SK-N-SH (cell line): Measurements from ENCODE around the gene CNTNAP2. TPM values are rescaled to one million over a fixed set of nuclear protein-coding genes. Genes with fewer than 3 reads are reported as not detected.

ENCODE experiments used
- CTCF ChIA-PET: fragments of 300-600, 350-600 bp; formaldehyde crosslinking; extraction: SDS; loops from one replicate; lab custom pipeline; 2021; lab: Yijun Ruan, JAX
- POLR2A ChIA-PET: fragments of 350-600 bp; sonication (Branson Sonifier 250); formaldehyde crosslinking; extraction: SDS; loops from one replicate; lab custom pipeline; 2020; ENCODE audit warnings: antibody characterized with exemption, inconsistent platforms; lab: Yijun Ruan, JAX
- DNase-seq: peaks from one replicate; pipeline ENCODE4 v3.0.0; 2012
- H2AFZ ChIP-seq: fragments of 200-600 bp; sonication (generic); 2 replicates; pipeline ENCODE4 v1.8.1; 2016; ENCODE audit warnings: antibody characterized with exemption, mild to moderate bottlenecking, low read depth
- H3F3A ChIP-seq: fragments of 200-600 bp; sonication (generic); replicated peaks from 2 replicates; pipeline ENCODE3; 2016; ENCODE audit warnings: antibody characterized with exemption, mild to moderate bottlenecking; ENCODE audit not compliant: insufficient read depth
- H3K27ac ChIP-seq, 2 experiments: fragments of 200-500 bp in 1 of 2; fragments of 200-600 bp in 1 of 2; sonication (Bioruptor generic) in 1 of 2; sonication (generic), shearing (Covaris generic) in 1 of 2; 2 replicates each; pipeline versions ENCODE4 v1.5.1 to v1.6.1; 2014 to 2016; ENCODE audit warnings: low read depth in 2 of 2, inconsistent platforms in 1 of 2, low read length in 1 of 2, mild to moderate bottlenecking in 1 of 2, mixed read lengths in 1 of 2
- H3K27me3 ChIP-seq: fragments of 200-600 bp; sonication (generic), shearing (Covaris generic); 2 replicates; pipeline ENCODE4 v1.6.1; 2016; ENCODE audit warnings: mixed run types; ENCODE audit not compliant: insufficient read depth
- H3K36me3 ChIP-seq, 2 experiments: fragments of 200-500 bp in 1 of 2; fragments of 200-600 bp in 1 of 2; sonication (Bioruptor generic) in 1 of 2; sonication (generic) in 1 of 2; replicated peaks in 1 of 2; 2 replicates each; pipeline versions ENCODE3 to v1.5.1; 2014 to 2016; ENCODE audit warnings: low read length in 1 of 2, mild to moderate bottlenecking in 1 of 2; ENCODE audit not compliant: insufficient read depth in 2 of 2, control insufficient read depth in 1 of 2
- H3K4me1 ChIP-seq, 2 experiments: fragments of 200-500 bp in 1 of 2; fragments of 200-600 bp in 1 of 2; sonication (Bioruptor generic) in 1 of 2; sonication (generic), shearing (Covaris generic) in 1 of 2; 2 replicates each; pipeline versions ENCODE4 v1.5.1 to v1.6.1; 2014 to 2016; ENCODE audit warnings: low read depth in 1 of 2, low read length in 1 of 2, mixed run types in 1 of 2; ENCODE audit not compliant: insufficient read depth in 2 of 2, control insufficient read depth in 1 of 2
- H3K4me2 ChIP-seq: fragments of 200-600 bp; sonication (generic), shearing (Covaris generic); 2 replicates; pipeline ENCODE4 v1.6.1; 2017; ENCODE audit warnings: mixed run types
- H3K4me3 ChIP-seq, 2 experiments: fragments of 200-500 bp in 1 of 2; fragments of 200-600 bp in 1 of 2; sonication (Bioruptor generic) in 1 of 2; sonication (generic), shearing (Covaris generic) in 1 of 2; 2 replicates each; pipeline versions ENCODE4 v1.5.1 to v1.8.1; 2014 to 2016; ENCODE audit warnings: low read depth in 2 of 2, inconsistent platforms in 1 of 2, low read length in 1 of 2, mild to moderate bottlenecking in 1 of 2, mixed read lengths in 1 of 2, moderate library complexity in 1 of 2
- H3K79me2 ChIP-seq: fragments of 200-600 bp; sonication (generic); 2 replicates; pipeline ENCODE4 v1.8.1; 2017; ENCODE audit warnings: mild to moderate bottlenecking; ENCODE audit not compliant: insufficient read depth
- H3K9ac ChIP-seq: fragments of 200-600 bp; sonication (generic); 2 replicates; pipeline ENCODE4 v1.6.1; 2017; ENCODE audit warnings: mixed run types
- H3K9me2 ChIP-seq: fragments of 200-600 bp; sonication (generic); 2 replicates; pipeline ENCODE4 v1.6.1; 2017; ENCODE audit warnings: mixed run types
- H3K9me3 ChIP-seq: fragments of 200-600 bp; sonication (generic); 2 replicates; pipeline ENCODE4 v1.6.1; 2017; ENCODE audit warnings: mixed run types, mild to moderate bottlenecking, moderate library complexity
- H4K20me1 ChIP-seq: fragments of 200-600 bp; sonication (generic); 2 replicates; pipeline ENCODE4 v1.6.1; 2017; ENCODE audit warnings: mild to moderate bottlenecking, mixed run types; ENCODE audit not compliant: insufficient read depth
- CHD2 ChIP-seq: fragments of 150-350 bp; IDR thresholded peaks from 2 replicates; pipeline ENCODE4 v1.6.1; 2018; ENCODE audit warnings: low read length; ENCODE audit not compliant: partially characterized antibody
- ELF1 ChIP-seq: IDR thresholded peaks from 2 replicates; pipeline ENCODE4 v1.4.0; 2012
- EP300 ChIP-seq, 2 experiments: IDR thresholded peaks; 2 replicates each; pipeline versions ENCODE4 v1.4.0 to v1.6.1; 2012; ENCODE audit warnings: borderline replicate concordance in 1 of 2, low read depth in 1 of 2, low read length in 1 of 2
- EZH2phosphoT487 ChIP-seq: fragments of 200-600 bp; sonication (generic); IDR thresholded peaks from 2 replicates; pipeline ENCODE4 v1.6.1; 2017; ENCODE audit warnings: low read depth, mixed run types, mild to moderate bottlenecking, antibody characterized with exemption, moderate library complexity, borderline replicate concordance
- FOSL2 ChIP-seq: IDR thresholded peaks from 2 replicates; pipeline ENCODE4 v1.4.0; 2012; ENCODE audit warnings: low read depth, mild to moderate bottlenecking, moderate library complexity, borderline replicate concordance
- FOXJ3 ChIP-seq: sonication (generic); formaldehyde crosslinking; IDR thresholded peaks from 2 replicates; pipeline ENCODE4 v1.5.1; 2020; ENCODE audit warnings: mild to moderate bottlenecking, missing genetic modification reagents
- FOXM1 ChIP-seq: IDR thresholded peaks from 2 replicates; pipeline ENCODE4 v1.4.0; 2012; ENCODE audit warnings: low read depth, mild to moderate bottlenecking
- GABPA ChIP-seq: IDR thresholded peaks from 2 replicates; pipeline ENCODE4 v1.4.0; 2012; ENCODE audit warnings: low read depth, mild to moderate bottlenecking
- JUND ChIP-seq: IDR thresholded peaks from 2 replicates; pipeline ENCODE4 v1.4.0; 2012
- MEF2A ChIP-seq: IDR thresholded peaks from 2 replicates; pipeline ENCODE4 v1.4.0; 2012; ENCODE audit warnings: low read depth, borderline replicate concordance
- MXI1 ChIP-seq: IDR thresholded peaks from 2 replicates; pipeline ENCODE4 v1.6.1; 2012; ENCODE audit warnings: mild to moderate bottlenecking, low read depth, low read length, improper control_type of control experiment
- NFIC ChIP-seq: IDR thresholded peaks from 2 replicates; pipeline ENCODE4 v1.4.0; 2012; ENCODE audit warnings: borderline replicate concordance
- NRF1 ChIP-seq: IDR thresholded peaks from 2 replicates; pipeline ENCODE4 v1.6.1; 2012; ENCODE audit warnings: low read depth, mild to moderate bottlenecking, low read length
- POLR2AphosphoS5 ChIP-seq: IDR thresholded peaks from 2 replicates; pipeline ENCODE4 v1.6.1; 2012; ENCODE audit warnings: low read depth, low read length
- RXRA ChIP-seq: IDR thresholded peaks from 2 replicates; pipeline ENCODE4 v1.4.0; 2012; ENCODE audit warnings: low read depth, mild to moderate bottlenecking, borderline replicate concordance
- TCF12 ChIP-seq: IDR thresholded peaks from 2 replicates; pipeline ENCODE4 v1.4.0; 2012
- TEAD4 ChIP-seq: IDR thresholded peaks from 2 replicates; pipeline ENCODE4 v1.4.0; 2012; ENCODE audit warnings: mild to moderate bottlenecking, borderline replicate concordance; ENCODE audit not compliant: insufficient read depth
- YY1 ChIP-seq: IDR thresholded peaks from 2 replicates; pipeline ENCODE4 v1.4.0; 2012; ENCODE audit warnings: low read depth, mild to moderate bottlenecking
- WGBS: methylation state at CpG from one replicate; pipeline ENCODE4 v1.1.6; 2017; ENCODE audit warnings: low lambda C conversion rate; 5-methylcytosine and 5-hydroxymethylcytosine counted together
- polyA plus RNA-seq, 3 experiments: library from polyadenylated mRNA; depleted of rRNA; stranded (reverse); fragments of >200 nt; gene quantifications; 2 replicates each; pipeline ENCODE4 v1.2.3, GENCODE V29; 2012
- TF ChIP-seq, protein P1 (sequence below): fragments of 150-350 bp; IDR thresholded peaks from 2 replicates; pipeline ENCODE4 v1.6.1; 2017; ENCODE audit warnings: antibody characterized with exemption, low read length, low read depth, borderline replicate concordance
- TF ChIP-seq, protein P2 (sequence below): fragments of 150-350 bp; IDR thresholded peaks from 2 replicates; pipeline ENCODE4 v1.6.1; 2016; ENCODE audit warnings: mild to moderate bottlenecking, low read depth, low read length
- TF ChIP-seq, protein P3 (sequence below): IDR thresholded peaks from 2 replicates; pipeline ENCODE4 v1.6.1; 2012; ENCODE audit warnings: mild to moderate bottlenecking, low read depth, low read length, moderate library complexity
- TF ChIP-seq, protein P4 (sequence below): IDR thresholded peaks from 2 replicates; pipeline ENCODE4 v1.4.0; 2012; ENCODE audit warnings: low read depth, borderline replicate concordance
- TF ChIP-seq, protein P5 (sequence below): IDR thresholded peaks from 2 replicates; pipeline ENCODE4; 2012

Gene CNTNAP2
- polyA plus RNA-seq, 1 of the 3 experiments (the other 2 are of a cell fraction): 3.4 TPM

DNA sequence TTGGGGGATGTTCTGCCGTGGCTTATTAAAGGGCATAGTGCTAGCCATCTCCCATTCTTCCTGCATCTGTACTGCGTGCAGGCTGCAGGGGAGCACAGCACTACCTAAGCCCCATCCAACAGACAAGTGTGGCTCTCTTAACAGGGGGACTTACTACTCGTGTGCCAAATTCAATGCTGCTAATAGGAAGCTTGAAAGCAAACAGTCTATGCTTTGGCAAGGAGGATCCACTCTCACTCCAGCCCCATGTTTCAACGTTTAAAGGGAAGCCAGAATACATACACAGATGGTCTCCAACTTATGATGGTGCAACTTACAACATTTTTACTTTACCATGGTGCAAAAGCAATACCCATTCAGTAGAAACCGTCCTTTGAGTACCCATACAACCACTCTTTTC is 2245.9 kb downstream of the CNTNAP2 start:
- CTCF ChIA-PET: no interaction called here
- no peak overlapping the region for H2AFZ ChIP-seq

DNA sequence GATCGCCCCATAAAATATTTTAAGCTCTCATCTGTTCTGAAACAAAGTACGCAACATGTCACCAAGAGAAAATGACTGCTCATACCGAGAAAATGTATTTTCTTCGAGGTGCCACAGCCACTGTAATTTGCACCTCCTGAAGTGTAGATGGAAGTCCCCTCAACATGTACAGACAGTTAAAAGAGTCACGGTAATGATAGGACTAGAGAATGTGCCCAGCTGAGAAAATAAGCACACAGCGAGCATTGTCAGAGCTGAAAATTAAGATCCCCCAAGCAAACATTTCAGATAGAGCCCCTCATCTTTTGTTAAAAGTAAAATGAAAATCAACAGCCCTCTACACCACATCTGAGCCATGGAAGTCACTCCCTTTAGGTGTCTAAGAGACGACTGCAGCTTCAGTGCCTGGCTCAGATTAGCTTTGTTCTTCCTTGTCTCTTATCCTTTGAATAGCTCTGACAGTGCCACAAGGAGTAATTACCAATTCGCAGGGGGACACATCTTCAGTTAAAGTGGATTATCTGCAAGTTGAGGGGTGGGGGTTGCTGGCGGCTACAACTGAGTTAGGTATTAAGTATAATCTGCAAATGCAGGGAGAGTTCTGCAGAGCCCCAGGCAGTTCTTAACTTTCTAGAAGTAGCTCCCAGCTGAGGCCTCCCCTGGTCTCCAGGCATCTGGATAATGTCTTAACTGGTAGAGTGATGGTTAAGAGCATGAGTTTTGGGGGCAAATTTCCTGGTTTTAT is 2251.3 kb downstream of the CNTNAP2 start:
- Histone ChIP-seq H3K36me3 (no peaks in the 10 kb centered on the region), H3K4me3 (no peak overlapping the region), H4K20me1 (no peaks in the 10 kb centered on the region), H3F3A (peaks cover 6% of the 10 kb centered on the region), H2AFZ (no peak overlapping the region), H3K9ac (no peak overlapping the region), H3K4me2 (no peak overlapping the region), H3K27me3 (no peaks in the 10 kb centered on the region), H3K79me2 (no peaks in the 10 kb centered on the region), H3K9me2 (no peaks in the 10 kb centered on the region), H3K4me1 (no peaks in the 10 kb centered on the region), H3K27ac (no peak overlapping the region), H3K9me3 (no peaks in the 10 kb centered on the region)
- 73% methylated on average over 9 of the region's 9 CpGs for WGBS
- no peak for DNase-seq
- ChIA-PET CTCF (interaction anchor here (1.0 to 1.1 kb wide), 2 partner anchors 17 to 105 kb away, joined by 3 read pairs; no protein-coding TSS in a partner anchor), POLR2A (no interaction called here)
- no peak for TF ChIP-seq CHD2
- TF ChIP-seq, protein P1, sequence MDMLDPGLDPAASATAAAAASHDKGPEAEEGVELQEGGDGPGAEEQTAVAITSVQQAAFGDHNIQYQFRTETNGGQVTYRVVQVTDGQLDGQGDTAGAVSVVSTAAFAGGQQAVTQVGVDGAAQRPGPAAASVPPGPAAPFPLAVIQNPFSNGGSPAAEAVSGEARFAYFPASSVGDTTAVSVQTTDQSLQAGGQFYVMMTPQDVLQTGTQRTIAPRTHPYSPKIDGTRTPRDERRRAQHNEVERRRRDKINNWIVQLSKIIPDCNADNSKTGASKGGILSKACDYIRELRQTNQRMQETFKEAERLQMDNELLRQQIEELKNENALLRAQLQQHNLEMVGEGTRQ: no peak
- TF ChIP-seq, protein P2, sequence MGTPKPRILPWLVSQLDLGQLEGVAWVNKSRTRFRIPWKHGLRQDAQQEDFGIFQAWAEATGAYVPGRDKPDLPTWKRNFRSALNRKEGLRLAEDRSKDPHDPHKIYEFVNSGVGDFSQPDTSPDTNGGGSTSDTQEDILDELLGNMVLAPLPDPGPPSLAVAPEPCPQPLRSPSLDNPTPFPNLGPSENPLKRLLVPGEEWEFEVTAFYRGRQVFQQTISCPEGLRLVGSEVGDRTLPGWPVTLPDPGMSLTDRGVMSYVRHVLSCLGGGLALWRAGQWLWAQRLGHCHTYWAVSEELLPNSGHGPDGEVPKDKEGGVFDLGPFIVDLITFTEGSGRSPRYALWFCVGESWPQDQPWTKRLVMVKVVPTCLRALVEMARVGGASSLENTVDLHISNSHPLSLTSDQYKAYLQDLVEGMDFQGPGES: no peak
- TF ChIP-seq EZH2phosphoT487: no peak
- TF ChIP-seq, protein P3, sequence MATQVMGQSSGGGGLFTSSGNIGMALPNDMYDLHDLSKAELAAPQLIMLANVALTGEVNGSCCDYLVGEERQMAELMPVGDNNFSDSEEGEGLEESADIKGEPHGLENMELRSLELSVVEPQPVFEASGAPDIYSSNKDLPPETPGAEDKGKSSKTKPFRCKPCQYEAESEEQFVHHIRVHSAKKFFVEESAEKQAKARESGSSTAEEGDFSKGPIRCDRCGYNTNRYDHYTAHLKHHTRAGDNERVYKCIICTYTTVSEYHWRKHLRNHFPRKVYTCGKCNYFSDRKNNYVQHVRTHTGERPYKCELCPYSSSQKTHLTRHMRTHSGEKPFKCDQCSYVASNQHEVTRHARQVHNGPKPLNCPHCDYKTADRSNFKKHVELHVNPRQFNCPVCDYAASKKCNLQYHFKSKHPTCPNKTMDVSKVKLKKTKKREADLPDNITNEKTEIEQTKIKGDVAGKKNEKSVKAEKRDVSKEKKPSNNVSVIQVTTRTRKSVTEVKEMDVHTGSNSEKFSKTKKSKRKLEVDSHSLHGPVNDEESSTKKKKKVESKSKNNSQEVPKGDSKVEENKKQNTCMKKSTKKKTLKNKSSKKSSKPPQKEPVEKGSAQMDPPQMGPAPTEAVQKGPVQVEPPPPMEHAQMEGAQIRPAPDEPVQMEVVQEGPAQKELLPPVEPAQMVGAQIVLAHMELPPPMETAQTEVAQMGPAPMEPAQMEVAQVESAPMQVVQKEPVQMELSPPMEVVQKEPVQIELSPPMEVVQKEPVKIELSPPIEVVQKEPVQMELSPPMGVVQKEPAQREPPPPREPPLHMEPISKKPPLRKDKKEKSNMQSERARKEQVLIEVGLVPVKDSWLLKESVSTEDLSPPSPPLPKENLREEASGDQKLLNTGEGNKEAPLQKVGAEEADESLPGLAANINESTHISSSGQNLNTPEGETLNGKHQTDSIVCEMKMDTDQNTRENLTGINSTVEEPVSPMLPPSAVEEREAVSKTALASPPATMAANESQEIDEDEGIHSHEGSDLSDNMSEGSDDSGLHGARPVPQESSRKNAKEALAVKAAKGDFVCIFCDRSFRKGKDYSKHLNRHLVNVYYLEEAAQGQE: no peak
- TF ChIP-seq MXI1: no peak
- no peak for TF ChIP-seq TCF12
- TF ChIP-seq FOXM1: no peak
- TF ChIP-seq NRF1: no peak
- no peak for TF ChIP-seq FOXJ3 (CRISPR knock-in tag)
- no peak for TF ChIP-seq FOSL2

More for the DNA sequence above, 2245.9 kb downstream of the CNTNAP2 start:
- peaks cover 6% of the 10 kb centered on the region for H3F3A ChIP-seq
- DNase-seq: no peak
- no peaks in the 10 kb centered on the region for H3K4me1 ChIP-seq
- H3K9ac ChIP-seq: no peak overlapping the region
- no peaks in the 10 kb centered on the region for H3K27me3 ChIP-seq
- no peaks in the 10 kb centered on the region for H3K79me2 ChIP-seq
- H3K27ac ChIP-seq: no peak overlapping the region
- no peaks in the 10 kb centered on the region for H3K36me3 ChIP-seq
- POLR2A ChIA-PET: no interaction called here
- H3K4me3 ChIP-seq: no peak overlapping the region
- 43% methylated on average over 5 of the region's 5 CpGs for WGBS
- H4K20me1 ChIP-seq: no peaks in the 10 kb centered on the region
- H3K4me2 ChIP-seq: no peak overlapping the region
- H3K9me2 ChIP-seq: no peaks in the 10 kb centered on the region
- no peak for TF ChIP-seq RXRA
- TF ChIP-seq, protein P4, sequence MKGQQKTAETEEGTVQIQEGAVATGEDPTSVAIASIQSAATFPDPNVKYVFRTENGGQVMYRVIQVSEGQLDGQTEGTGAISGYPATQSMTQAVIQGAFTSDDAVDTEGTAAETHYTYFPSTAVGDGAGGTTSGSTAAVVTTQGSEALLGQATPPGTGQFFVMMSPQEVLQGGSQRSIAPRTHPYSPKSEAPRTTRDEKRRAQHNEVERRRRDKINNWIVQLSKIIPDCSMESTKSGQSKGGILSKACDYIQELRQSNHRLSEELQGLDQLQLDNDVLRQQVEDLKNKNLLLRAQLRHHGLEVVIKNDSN: no peak
- no peak for TF ChIP-seq YY1
- no peak for TF ChIP-seq POLR2AphosphoS5
- no peak for TF ChIP-seq MEF2A
- TF ChIP-seq FOSL2: no peak
- TF ChIP-seq GABPA: no peak
- TF ChIP-seq NFIC: no peak
- TF ChIP-seq JUND: no peak
- no peak for TF ChIP-seq EP300 (IDR thresholded peaks at IDR 0.05; ENCODE audit: borderline replicate concordance in 1 of 2, low read depth in 1 of 2, low read length in 1 of 2)
- TF ChIP-seq ELF1: no peak
- TF ChIP-seq, protein P5, sequence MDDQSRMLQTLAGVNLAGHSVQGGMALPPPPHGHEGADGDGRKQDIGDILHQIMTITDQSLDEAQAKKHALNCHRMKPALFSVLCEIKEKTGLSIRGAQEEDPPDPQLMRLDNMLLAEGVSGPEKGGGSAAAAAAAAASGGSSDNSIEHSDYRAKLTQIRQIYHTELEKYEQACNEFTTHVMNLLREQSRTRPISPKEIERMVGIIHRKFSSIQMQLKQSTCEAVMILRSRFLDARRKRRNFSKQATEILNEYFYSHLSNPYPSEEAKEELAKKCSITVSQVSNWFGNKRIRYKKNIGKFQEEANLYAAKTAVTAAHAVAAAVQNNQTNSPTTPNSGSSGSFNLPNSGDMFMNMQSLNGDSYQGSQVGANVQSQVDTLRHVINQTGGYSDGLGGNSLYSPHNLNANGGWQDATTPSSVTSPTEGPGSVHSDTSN: no peak
- no peak for TF ChIP-seq TEAD4
- TF ChIP-seq FOXJ3 (CRISPR knock-in tag): no peak
- TF ChIP-seq CHD2: no peak
- no peak for TF ChIP-seq FOXM1
- H3K9me3 ChIP-seq: no peaks in the 10 kb centered on the region
